Osteocyte (in vitro differentiated cells): ENCODE results near the gene LRRC28. TPM values are rescaled to one million over a fixed set of nuclear protein-coding genes. Genes with fewer than 3 reads are reported as not detected.

ENCODE experiments used
- DNase-seq: peaks from one replicate; pipeline ENCODE4 v3.0.0; 2021; ENCODE audit warnings: mixed read lengths; ENCODE audit not compliant: unreplicated experiment; ENCODE audit errors: extremely low spot score
- H3K27ac Mint-ChIP-seq: one replicate; pipeline ENCODE4 v1.8.0; 2021; ENCODE audit warnings: mild to moderate bottlenecking, mixed read lengths; ENCODE audit not compliant: unreplicated experiment
- H3K27me3 Mint-ChIP-seq: one replicate; pipeline ENCODE4 v1.8.0; 2021; ENCODE audit warnings: mixed read lengths; ENCODE audit not compliant: unreplicated experiment
- H3K36me3 Mint-ChIP-seq: one replicate; pipeline ENCODE4 v1.8.0; 2021; ENCODE audit warnings: mixed read lengths; ENCODE audit not compliant: unreplicated experiment
- H3K4me1 Mint-ChIP-seq: one replicate; pipeline ENCODE4 v1.8.0; 2021; ENCODE audit warnings: mixed read lengths; ENCODE audit not compliant: unreplicated experiment
- H3K4me3 Mint-ChIP-seq: one replicate; pipeline ENCODE4 v1.8.0; 2021; ENCODE audit warnings: mild to moderate bottlenecking, moderate library complexity, mixed read lengths; ENCODE audit not compliant: unreplicated experiment
- H3K9me3 Mint-ChIP-seq: one replicate; pipeline ENCODE4 v1.8.0; 2021; ENCODE audit warnings: mixed read lengths; ENCODE audit not compliant: unreplicated experiment
- CTCF ChIP-seq: fragments of 200-600 bp; sonication (generic); IDR thresholded peaks from 2 replicates; pipeline ENCODE4 v1.5.0; 2021; ENCODE audit warnings: antibody characterized with exemption, mild to moderate bottlenecking, moderate library complexity
- total RNA-seq: library from RNA; stranded (reverse); gene quantifications from 2 replicates; pipeline ENCODE4 v1.2.1, GENCODE V29; 2021

The LRRC28 gene
- total RNA-seq, 1 donor from 2014 or later, result 27.4 TPM

GRCh38 chr15:99239545-99240198, 11.6 kb upstream of the LRRC28 start:
- H3K4me3 Mint-ChIP-seq, result no peak overlapping the region
- no peaks in the 10 kb centered on the region for H3K27me3 Mint-ChIP-seq
- H3K27ac Mint-ChIP-seq, result no peak overlapping the region
- no peaks in the 10 kb centered on the region for H3K9me3 Mint-ChIP-seq
- peaks cover 17% of the 10 kb centered on the region for H3K36me3 Mint-ChIP-seq
- DNase-seq, result no peak
- peaks cover 2% of the 10 kb centered on the region for H3K4me1 Mint-ChIP-seq
- no peak for TF ChIP-seq CTCF

GRCh38 chr15:99241752-99242151, 9.5 kb upstream of the LRRC28 start:
- no peak for TF ChIP-seq CTCF
- peaks cover 3% of the 10 kb centered on the region for H3K4me1 Mint-ChIP-seq
- H3K27me3 Mint-ChIP-seq, result no peaks in the 10 kb centered on the region

GRCh38 chr15:99244306-99244705, 7.0 kb upstream of the LRRC28 start:
- TF ChIP-seq CTCF, result no peak
- Mint-ChIP-seq H3K4me1 (peaks cover 11% of the 10 kb centered on the region), H3K4me3 (no peak overlapping the region), H3K9me3 (no peaks in the 10 kb centered on the region), H3K36me3 (peaks cover 4% of the 10 kb centered on the region), H3K27me3 (no peaks in the 10 kb centered on the region), H3K27ac (no peak overlapping the region)
- no peak for DNase-seq

More at GRCh38 chr15:99241752-99242151, 9.5 kb upstream of the LRRC28 start:
- no peak overlapping the region for H3K27ac Mint-ChIP-seq
- H3K36me3 Mint-ChIP-seq, result peaks cover 11% of the 10 kb centered on the region
- no peak overlapping the region for H3K4me3 Mint-ChIP-seq
- no peaks in the 10 kb centered on the region for H3K9me3 Mint-ChIP-seq
- no peak for DNase-seq

DNA sequence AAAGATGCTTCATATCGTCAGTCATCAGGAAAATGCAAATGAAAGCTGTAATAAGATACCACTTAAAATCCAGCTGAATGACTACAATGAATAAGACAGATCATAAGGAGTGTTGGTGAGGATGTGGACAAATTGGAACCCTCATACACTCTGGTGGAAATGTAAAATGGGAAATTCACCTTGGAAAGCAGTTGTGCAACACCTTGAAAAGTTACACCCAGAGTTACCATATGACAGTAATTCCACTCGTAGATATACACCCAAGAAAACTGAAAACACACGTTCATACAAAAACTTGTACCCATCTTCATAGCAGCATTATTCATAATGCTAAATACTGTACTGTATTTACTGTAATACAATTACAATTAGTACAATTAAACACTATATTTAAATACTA, 4.2 kb upstream of the LRRC28 start:
- Mint-ChIP-seq H3K36me3 (peaks cover 2% of the 10 kb centered on the region), H3K4me3 (no peak overlapping the region), H3K4me1 (peaks cover 21% of the 10 kb centered on the region), H3K9me3 (no peaks in the 10 kb centered on the region), H3K27ac (no peak overlapping the region), H3K27me3 (no peaks in the 10 kb centered on the region)
- no peak for TF ChIP-seq CTCF
- DNase-seq, result no peak

GRCh38 chr15:99248000-99248715, 3.1 kb upstream of the LRRC28 start:
- H3K36me3 Mint-ChIP-seq, result peaks cover 2% of the 10 kb centered on the region
- no peak overlapping the region for H3K4me3 Mint-ChIP-seq
- DNase-seq, result no peak
- H3K4me1 Mint-ChIP-seq, result peaks cover 27% of the 10 kb centered on the region
- H3K27me3 Mint-ChIP-seq, result no peaks in the 10 kb centered on the region
- no peaks in the 10 kb centered on the region for H3K9me3 Mint-ChIP-seq
- no peak for TF ChIP-seq CTCF
- H3K27ac Mint-ChIP-seq, result no peak overlapping the region
